ENCODE results near the gene SLC16A13.
"Not testable (repeated sequence)": the region's sequence is repeated elsewhere in the genome, so short reads cannot be mapped to it uniquely, and the experiment has no call there.

Gene SLC16A13, protein sequence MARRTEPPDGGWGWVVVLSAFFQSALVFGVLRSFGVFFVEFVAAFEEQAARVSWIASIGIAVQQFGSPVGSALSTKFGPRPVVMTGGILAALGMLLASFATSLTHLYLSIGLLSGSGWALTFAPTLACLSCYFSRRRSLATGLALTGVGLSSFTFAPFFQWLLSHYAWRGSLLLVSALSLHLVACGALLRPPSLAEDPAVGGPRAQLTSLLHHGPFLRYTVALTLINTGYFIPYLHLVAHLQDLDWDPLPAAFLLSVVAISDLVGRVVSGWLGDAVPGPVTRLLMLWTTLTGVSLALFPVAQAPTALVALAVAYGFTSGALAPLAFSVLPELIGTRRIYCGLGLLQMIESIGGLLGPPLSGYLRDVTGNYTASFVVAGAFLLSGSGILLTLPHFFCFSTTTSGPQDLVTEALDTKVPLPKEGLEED

GRCh38 chr17:7035591-7036368 lies at the start of gene SLC16A13:
TSS of gene SLC16A13 (plus strand) at chr17:7036015. CDS start at chr17:7036383, 368 bp downstream.
- peak; percentile 68 for DNase-seq

DNA sequence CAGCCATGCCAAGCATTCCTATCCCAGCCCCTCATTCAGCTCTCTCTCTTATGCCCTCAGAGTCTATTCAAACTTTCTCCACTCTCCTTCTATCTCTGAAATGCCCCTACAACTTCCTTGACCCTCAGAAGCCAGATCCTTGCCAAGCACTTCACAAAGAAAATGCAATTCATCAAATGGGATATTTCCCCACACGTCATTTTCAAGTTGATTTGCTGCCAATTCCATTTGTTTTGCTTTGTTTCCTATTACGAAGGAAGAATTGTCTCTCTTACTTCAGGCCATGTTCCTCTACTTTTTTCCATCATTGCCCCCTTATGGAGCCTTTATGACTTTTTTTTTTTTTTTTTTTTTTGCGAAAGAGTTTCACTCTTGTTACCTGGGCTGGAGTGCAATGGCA lies 49.1 kb upstream of the SLC16A13 start:
- no peak for DNase-seq

DNA sequence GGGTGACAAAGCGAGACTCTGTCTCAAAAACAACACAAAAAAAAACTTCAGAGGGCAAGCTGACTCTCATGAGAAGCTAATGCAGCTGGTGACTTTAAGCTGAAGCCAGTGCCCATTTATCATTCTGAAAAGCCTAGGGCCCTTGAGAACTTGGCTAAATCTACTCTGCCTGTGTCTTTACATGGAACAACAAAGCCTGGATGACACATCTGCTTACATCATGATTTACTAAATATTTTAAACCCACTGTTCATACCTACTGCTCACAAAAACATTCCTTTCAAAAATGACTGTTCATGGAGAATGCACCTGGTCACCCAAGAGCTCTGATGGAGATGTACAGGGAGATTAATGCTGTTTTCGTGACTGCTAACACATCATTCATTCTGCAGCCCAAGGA lies 46.0 kb upstream of the SLC16A13 start:
- no peak for DNase-seq

DNA sequence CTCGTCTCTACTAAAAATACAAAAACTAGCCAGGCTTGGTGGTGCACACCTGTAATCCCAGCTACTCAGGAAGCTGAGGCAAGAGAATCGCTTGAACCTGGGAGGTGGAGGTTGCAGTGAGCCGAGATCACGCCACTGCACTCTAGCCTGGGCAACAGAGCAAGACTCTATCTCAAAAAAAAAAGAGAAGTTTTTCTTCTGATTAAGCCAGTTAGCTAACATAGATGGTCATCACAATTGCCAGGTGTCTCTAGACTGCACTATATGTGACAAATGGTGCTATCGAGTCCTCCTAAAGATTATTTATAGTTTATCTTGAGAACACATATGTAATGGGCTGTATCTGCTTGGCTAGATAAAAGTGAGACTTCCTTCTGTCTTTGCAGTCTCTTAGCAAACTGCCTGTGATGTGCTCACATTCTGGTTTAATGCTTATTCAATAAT lies 42.2 kb upstream of the SLC16A13 start:
- DNase-seq: not testable (repeated sequence)

- no peak for DNase-seq
These were observed 41.7 kb upstream of the SLC16A13 start for GRCh38 chr17:6994118-6994598.

DNA sequence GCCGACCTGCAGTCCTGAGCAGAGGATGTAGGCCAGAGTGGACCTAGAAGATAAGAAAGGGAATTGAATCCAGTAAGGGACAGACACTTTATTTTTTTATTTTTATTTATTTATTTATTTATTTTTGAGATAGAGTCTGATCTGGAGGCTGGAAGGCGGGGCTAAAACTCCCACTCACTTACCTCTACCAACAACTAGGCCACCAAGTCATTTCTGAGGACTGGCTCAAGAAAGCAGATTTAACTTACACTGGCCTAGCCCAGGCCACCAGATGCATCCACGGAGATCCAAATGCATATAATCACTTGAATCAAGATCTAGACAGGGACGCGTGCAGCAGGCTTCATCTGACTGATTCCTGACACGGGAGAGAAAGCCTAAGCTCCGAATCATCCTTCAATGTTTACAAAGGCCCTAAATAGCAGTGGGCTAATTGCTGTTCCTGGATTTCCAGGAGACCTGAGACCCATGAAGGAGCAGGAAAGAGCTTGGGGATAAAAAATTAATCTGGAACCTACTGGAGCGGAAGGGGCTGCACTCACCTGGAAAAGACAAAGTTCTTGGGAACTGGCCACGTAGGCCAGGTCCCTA lies 41.1 kb upstream of the SLC16A13 start:
- no peak for DNase-seq

- DNase-seq: no peak
These were observed 40.1 kb upstream of the SLC16A13 start, which contains the start of gene ALOX12 for GRCh38 chr17:6995500-6996255. TSS of gene ALOX12 (plus strand) at chr17:6996049. CDS start at chr17:6996118, 69 bp downstream.

- DNase-seq: no peak
These were observed 39.4 kb upstream of the SLC16A13 start for GRCh38 chr17:6996256-6997011.

GRCh38 chr17:6997171-6997570 lies 38.6 kb upstream of the SLC16A13 start:
- DNase-seq: no peak

GRCh38 chr17:6998855-6999508 lies 36.8 kb upstream of the SLC16A13 start:
- no peak for DNase-seq

DNA sequence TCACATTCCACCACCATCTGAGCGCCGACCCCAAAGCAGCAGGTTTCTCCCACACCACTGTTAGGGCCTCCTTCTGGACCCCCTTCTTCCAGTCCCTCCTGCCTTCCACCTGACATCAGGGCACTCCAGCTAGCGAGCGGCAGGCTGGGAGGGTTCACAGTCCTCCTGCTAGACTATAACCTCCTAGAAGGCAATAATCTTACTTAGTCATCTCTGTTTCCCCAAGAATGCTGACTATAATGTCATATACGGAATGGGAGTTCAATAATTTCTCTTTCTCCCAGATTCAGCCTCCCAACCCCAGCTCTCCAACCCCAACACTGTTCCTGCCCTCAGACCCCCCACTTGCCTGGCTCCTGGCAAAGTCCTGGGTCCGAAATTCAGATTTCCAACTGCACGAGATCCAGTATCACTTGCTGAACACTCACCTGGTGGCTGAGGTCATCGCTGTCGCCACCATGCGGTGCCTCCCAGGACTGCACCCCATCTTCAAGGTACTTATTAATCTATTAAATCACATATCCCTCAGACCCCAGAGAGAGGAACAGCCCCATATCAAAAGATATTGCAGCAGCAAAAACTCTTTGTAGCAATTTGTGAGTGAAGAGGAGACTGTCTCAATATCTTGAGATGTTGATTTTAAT lies 34.4 kb upstream of the SLC16A13 start:
- DNase-seq: no peak

DNA sequence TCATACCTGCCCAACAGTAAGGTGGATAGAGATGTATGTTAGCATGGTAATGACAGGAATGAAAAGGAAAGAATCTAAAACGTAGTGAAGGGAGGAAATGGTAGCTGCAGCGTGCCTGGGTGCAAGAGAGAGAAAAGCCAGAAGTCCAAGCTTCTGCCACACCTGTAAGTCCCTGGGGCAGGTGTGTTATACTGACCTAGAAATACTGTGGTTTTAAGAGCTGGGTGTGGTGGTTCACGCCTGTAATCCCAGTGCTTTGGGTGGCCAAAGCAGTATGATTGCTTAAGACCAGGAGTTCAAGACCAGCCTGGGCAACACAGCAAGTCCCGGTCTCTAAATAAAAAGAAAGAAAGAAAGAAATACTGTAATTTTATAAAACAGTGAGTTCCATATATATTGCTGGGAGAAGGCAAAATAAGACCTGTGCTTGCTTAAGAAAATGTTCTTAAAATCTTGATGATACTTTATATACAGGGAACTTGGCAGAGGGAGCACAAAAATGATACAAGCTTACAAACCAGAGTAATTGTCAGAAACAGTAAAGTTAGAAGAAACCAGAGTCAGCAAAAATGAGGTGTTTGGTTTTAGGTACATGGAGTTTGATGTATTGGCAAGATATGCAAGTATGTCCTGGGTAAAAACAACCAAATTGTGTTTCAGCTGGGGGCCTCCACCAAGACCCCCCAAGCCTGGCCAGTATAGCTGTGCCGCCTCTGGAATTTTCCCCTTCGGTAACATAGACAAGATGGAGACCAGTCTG lies 33.3 kb upstream of the SLC16A13 start:
- no peak for DNase-seq

GRCh38 chr17:7003745-7004144 lies 32.1 kb upstream of the SLC16A13 start:
- no peak for DNase-seq

DNA sequence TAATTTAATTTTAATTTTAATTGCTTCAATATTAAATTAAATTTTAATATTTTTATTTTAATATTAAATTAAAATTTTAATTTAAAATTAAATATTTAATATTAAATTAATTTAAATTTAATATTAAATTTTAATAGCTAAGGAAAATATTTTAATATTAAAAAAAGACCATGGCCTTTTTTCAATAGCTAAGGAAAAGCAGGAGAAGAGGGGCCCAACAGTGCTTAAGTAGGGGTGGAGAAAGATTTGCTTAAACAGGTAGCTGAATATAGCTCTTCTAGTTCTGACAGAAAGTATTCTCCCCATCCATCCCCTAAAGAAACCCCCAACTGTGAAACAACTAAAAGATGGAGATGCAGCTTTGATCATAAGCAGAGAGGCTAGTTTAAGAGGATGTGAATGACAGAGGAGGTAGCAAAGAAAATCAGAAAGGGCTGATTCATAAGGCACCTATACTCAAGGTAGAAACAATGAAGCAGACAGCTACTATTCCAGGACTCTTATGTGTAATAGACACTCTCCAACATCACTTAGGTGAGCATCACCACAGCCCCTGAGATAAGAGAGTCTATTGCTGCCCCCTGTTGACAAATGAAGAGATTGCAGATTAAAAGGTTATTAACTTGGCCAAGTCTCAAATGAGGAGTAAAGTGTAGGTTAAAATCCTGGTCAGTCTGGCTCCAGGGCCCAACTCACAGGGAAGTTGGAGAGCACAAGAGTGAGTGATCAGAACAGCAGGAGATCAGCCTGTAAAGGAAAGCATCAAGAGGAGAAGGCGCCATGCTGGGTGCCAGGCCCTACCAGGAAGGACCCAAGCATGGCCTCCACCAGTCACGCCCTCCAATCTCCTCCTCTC lies 31.2 kb upstream of the SLC16A13 start:
- DNase-seq: peak; percentile 27

DNA sequence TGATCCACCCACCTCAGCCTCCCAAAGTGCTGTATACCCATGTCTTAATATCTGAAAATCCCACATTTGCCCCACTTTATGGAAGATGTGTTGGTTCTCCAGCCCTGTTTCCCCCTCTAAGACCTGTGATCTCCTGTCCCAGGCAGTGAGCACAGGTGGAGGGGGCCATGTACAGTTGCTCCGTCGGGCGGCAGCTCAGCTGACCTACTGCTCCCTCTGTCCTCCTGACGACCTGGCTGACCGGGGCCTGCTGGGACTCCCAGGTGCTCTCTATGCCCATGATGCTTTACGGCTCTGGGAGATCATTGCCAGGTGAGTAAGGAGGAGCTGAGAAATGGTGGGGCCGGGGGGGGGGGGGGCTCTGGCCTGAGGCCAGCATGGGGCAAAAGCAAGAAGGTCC lies 30.1 kb upstream of the SLC16A13 start:
- no peak for DNase-seq

- DNase-seq: no peak
These were observed 28.7 kb upstream of the SLC16A13 start for GRCh38 chr17:7007143-7007542.

DNA sequence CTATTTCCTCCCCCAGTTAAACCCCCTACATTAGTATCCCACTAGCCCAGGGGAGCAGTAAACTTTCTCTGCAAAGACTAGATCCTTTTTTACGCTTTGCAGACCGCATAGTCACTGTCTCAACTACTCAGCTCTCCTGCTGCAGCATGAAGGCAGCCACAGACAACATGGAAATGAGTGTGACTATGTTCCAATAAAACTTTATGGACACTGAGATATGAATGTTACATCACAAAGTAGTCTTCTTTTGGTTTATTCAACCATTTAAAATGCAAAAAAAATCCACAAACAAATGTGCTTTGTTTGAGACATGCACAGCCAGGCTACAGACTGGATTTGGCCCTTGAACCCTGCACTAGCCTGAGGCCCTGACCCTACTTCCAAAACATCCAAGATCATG lies 25.3 kb upstream of the SLC16A13 start:
- no peak for DNase-seq

DNA sequence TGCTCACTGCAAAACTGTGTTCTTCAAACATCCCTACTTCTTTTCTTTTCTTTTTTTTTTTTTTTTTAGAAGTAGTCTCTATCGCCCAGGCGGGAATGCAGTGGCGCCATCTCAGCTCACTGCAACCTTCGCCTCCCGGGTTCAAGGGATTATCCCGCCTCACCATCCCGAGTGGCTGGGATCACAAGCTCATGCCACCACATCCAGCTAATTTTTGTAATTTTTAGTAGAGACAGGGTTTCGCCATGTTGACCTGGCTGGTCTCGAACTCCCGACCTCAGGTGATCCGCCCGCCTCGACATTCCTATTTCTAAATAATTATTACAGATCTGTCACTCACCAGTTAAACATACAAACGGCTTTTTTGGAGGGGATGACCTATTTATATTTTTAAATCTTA lies 24.4 kb upstream of the SLC16A13 start:
- DNase-seq: no peak

DNA sequence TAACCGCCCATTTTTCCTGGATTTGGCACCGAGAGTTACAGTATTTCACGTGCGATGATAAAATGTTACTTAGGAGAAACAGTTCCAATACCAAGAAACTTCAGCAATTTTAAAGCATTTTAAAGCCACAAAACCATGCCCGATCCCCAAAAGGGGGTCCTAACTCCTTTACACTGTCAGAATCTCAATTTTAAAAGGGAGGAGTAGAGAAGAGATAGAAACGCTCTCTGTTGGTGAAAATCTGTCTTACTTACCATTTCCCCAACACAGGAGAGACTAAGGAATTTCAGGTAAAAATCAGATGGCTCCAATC lies 23.9 kb upstream of the SLC16A13 start:
- DNase-seq: no peak
